T-helper 17 cell (primary cell): ENCODE data around the gene NUDT4. TPM values are rescaled to one million over a fixed set of nuclear protein-coding genes. Genes with fewer than 3 reads are reported as not detected.

Source experiments
- ATAC-seq: fragments of 150-1000 bp; cut with Tn5 transposase; 2 replicates; pipeline ENCODE4 v1.10.0; 2021; ENCODE audit warnings: mild to moderate bottlenecking, moderate library complexity
- DNase-seq, 3 donors: peaks; one replicate each; pipeline versions ENCODE4 v3.0.0 to v3.0.0-alpha.2; 2020 to 2021
- H3K9me3 ChIP-seq: one replicate; pipeline ENCODE4 v1.7.0; 2013; ENCODE audit warnings: low read length, mild to moderate bottlenecking; ENCODE audit not compliant: control insufficient read depth, poor library complexity, severe bottlenecking
- H3K27ac Mint-ChIP-seq: one replicate; pipeline ENCODE4 v1.8.0; 2022; ENCODE audit warnings: mild to moderate bottlenecking, moderate library complexity, mixed read lengths
- H3K27me3 Mint-ChIP-seq: one replicate; pipeline ENCODE4 v1.8.0; 2022; ENCODE audit warnings: mixed read lengths
- H3K36me3 Mint-ChIP-seq: one replicate; pipeline ENCODE4 v1.8.0; 2022; ENCODE audit warnings: low read depth, mixed read lengths
- H3K4me1 Mint-ChIP-seq: one replicate; pipeline ENCODE4 v1.8.0; 2022; ENCODE audit warnings: mild to moderate bottlenecking, mixed read lengths
- H3K4me3 Mint-ChIP-seq: one replicate; pipeline ENCODE4 v1.8.0; 2022; ENCODE audit warnings: mild to moderate bottlenecking, moderate library complexity, mixed read lengths
- total RNA-seq, 4 donors: library from RNA in 2 of 4; stranded (reverse) in 2 of 4; gene quantifications; one replicate each; pipeline ENCODE4 v1.2.3 and lab custom pipeline; 2022 to 2026

NUDT4 gene
- total RNA-seq, 2 donors from 2014 or later: 60.4 to 78.8 TPM

DNA sequence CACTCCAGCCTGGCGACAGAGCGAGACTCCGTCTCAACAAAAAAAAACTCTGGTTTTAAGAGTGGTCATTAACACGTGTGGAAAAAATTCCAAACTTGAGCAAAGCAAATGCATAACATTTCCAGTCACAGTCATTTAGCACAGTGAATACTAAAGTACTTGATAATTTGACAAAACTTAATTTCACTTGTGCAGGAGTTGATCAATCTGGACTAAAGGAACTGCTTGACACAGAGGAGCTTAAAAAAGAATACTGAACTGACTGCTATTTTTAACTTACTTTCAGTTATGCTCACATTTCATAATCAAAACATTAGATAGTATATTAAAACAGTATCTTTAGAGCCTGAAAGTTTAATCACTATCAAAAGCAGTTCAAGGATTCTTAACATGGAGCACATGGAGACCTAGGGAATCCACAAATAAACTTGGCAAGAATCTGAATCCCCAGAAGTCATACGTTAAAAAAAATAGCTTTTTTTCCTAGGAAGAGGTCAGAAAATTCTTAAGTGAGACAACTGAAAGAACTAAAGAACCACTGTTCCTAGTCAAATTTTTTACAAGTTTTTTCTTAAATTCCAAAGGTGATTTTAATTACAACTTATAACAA is 56.6 kb downstream of the NUDT4 start:
- no peaks in the 10 kb centered on the region for H3K27me3 Mint-ChIP-seq
- H3K36me3 Mint-ChIP-seq: no peaks in the 10 kb centered on the region
- DNase-seq (no peak), ATAC-seq (no peak)
- H3K4me3 Mint-ChIP-seq: no peak overlapping the region
- H3K27ac Mint-ChIP-seq: peak overlapping the region; percentile 56
- H3K9me3 ChIP-seq: no peaks in the 10 kb centered on the region
- H3K4me1 Mint-ChIP-seq: peaks cover 62% of the 10 kb centered on the region

DNA sequence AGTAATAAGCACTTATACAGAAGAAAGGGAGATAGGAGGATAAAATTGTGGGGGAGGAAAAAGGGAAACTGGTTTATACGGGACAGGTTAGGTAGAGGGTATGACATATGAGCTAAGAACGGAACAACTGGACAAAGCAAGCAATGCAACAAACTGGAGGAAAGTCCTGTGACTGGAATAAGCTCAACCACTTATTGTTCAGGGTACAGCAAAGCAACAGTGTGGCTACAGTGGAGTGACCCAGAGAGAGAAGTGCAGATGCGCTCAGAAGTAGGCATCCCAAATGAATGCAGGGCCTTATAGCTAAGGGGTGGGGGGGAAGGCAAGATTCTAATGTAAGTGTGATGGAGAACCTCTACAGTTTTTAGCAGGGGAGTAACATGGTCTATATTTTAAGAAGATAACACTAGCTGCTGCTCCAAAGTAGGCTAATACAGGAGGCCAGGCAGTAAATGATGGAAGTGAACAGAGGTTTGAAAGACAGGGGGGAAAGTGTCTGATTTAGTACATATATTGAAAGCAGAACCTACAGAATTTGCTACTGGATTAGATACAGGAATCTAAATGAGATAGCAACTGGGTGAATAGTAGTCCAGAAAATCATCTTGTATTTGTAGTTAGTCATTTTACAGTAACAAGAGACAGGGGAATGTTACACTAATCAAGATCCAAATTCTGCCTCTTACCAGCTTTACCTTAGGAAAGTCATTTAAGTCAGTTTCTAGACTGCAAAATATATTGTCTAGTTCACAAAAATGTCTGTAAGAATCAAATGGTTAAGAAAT is 60.7 kb downstream of the NUDT4 start:
- H3K27me3 Mint-ChIP-seq: no peaks in the 10 kb centered on the region
- no peak for ATAC-seq
- H3K4me1 Mint-ChIP-seq: peaks cover 63% of the 10 kb centered on the region

DNA sequence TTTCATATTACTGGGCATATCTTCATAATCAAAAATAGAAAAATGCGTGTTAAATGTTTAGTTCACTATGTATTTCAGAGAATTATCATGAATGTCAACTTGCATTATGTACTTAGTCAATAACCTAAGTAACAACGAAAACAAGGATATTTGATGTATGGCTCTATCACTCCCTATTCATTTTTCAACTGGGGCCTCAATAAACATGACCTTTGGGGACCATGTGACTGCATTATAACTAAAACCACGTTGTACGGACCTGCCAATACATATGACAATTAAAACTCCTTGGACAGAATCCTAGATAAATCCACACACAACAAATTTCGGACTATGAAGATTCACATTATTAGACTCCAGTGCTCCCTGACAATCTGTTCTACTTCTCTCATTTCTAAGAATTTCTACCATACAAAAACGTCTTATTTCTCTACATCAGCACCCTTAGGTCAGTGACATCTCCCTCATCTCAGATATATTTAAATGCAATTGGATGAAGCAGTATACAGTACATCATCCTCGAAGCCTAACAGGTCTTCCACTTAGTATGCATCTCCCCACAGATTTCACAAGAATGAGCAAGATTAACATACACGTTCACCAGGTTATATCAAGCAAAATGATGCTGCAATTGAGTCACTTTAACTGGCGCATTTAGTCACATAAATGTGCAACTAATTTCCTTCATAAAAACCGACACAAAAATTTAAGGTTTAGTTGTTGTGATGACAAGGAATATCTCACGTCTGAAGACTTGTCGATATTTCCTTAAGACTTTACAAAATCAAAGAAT is 62.5 kb downstream of the NUDT4 start:
- ATAC-seq (no peak), DNase-seq (no peak)
- Mint-ChIP-seq H3K4me3 (peak overlapping the region; percentile 95), H3K27ac (peak overlapping the region; percentile 97), H3K36me3 (no peaks in the 10 kb centered on the region), H3K4me1 (peaks cover 55% of the 10 kb centered on the region), H3K27me3 (no peaks in the 10 kb centered on the region)
- H3K9me3 ChIP-seq: no peaks in the 10 kb centered on the region

More for the DNA sequence above, 60.7 kb downstream of the NUDT4 start:
- DNase-seq: no peak
- H3K9me3 ChIP-seq: no peaks in the 10 kb centered on the region
- Mint-ChIP-seq H3K4me3 (peak overlapping the region; percentile 95), H3K36me3 (no peaks in the 10 kb centered on the region), H3K27ac (peak overlapping the region; percentile 89)

DNA sequence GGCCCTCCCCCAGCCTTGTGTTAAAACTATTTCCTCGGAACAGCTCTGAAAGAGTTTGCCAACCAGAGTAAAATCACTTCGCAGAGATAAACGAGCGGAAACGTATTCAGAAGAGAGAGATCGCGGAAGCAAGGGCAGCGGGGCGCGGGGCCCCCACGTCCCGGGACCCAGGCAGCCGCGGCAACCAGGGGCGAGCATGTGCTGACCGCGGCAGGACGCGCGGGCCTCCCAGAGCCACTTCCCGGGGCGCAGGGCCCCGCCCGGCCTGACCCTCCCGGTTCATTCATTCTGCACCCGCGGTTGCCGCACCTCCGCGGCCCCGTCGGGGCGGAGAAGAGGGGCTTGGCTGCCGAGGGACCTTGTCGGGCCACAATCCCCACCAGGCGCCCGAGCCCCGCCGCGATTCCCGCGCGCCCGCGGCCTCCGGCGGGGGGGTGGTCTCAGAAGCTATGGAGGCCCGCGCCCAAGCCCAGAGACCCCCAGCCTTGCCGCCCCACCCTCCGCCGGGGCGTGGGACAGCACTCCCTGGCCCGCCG is 63.4 kb downstream of the NUDT4 start:
- H3K27ac Mint-ChIP-seq: peak overlapping the region; percentile 99
- DNase-seq (peak; percentile 17 to 38 (median 34)), ATAC-seq (no peak)
- no peaks in the 10 kb centered on the region for H3K36me3 Mint-ChIP-seq
- peaks cover 51% of the 10 kb centered on the region for H3K4me1 Mint-ChIP-seq
- peak overlapping the region; percentile 95 for H3K4me3 Mint-ChIP-seq
- no peaks in the 10 kb centered on the region for H3K27me3 Mint-ChIP-seq
- no peaks in the 10 kb centered on the region for H3K9me3 ChIP-seq

DNA sequence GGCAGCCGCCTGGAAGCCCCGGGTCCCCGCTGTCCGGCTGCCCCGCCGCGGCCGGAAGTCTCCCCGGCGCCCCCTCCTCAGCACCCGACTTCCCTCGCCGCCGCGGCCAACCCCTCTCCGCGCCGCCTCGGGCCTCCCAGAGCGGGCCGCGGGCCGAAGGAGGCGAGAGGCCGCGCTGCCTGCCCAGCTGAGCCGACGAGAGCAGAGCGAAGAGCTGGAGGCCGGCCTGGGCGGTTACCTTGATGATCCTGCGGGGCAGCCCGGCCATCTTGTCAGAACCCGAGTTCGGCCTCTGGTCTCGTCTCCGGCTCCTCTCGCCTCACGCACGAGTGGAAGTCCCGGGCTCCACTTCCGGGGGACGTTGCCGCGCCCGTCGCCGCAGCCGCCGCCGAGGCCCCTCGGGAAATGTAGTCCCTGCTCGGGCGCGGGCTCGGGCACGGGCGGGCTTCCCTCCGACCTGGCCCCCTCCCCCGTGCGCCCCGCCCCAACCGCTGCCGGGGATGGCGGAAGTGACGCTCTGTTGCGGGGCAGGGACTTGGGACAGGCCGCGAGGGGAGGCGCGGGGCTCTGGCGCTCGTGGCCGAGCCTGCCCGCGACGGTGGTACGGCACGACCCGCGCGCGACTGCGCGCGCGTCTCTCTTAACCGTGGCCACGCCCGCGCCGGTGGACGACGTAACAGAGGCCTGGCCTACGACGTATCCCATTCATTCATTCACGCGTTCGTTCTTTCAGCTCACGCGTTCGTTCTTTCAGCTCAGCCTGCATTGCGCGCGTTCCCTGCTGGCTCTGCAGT is 64.1 kb downstream of the NUDT4 start, which contains the start of gene UBE2N:
UBE2N (minus strand) TSS at position 331 of the 794 bp plus-strand sequence; CDS start at position 268, 63 bp downstream.
- H3K4me3 Mint-ChIP-seq: peak within 1 kb of the TSS; percentile 97
- ATAC-seq: peak; percentile 85
- H3K27ac Mint-ChIP-seq: peak within 1 kb of the TSS; percentile 99
- no peaks in the 10 kb centered on the region for H3K36me3 Mint-ChIP-seq
- peak; percentile 96 to 98 (median 96) for DNase-seq
- no peaks in the 10 kb centered on the region for H3K9me3 ChIP-seq
- H3K4me1 Mint-ChIP-seq: peaks cover 44% of the 10 kb centered on the region
- no peaks in the 10 kb centered on the region for H3K27me3 Mint-ChIP-seq

DNA sequence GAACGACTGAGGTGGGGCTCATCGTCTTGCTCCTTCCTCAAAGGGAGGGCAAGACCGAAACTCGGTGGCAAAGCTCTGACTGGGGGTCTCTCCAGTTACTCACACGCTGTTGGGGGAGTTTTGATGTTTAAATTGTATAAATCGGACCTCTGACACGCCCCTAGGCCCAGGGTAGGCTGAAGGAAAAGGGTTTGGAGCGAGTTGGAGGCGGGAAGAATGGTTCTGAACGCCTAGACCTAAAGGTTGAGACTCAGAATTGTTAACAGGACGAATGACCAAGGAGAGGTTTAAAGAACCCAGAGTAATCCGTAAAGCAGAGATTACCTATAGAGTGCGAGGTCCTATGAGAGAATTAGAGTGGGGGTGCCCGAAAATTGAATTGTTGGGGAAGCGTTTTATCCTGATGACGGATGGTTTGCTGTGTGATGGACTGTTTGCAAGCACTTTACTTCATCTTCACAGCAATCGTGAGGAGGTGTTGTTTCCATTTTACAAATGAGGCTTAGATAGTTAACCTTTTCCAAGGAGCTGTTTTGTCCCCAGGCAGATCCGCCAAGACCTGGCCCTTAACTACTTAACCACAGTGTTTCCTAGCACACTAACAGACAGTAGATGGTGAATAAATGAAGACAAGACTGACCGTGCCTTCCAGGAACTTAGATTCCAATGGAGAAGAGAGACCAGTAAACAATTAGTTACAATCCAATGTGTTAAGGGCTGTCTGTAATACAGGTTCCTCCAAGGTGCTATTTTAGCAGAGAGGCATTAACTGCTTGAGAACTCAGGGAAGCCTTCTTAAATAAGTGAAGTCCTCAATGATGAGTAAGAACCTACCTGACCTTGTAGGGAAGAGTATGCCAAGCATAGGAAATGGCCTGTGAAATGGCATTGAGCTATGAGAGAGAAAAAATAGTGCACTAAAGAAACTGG is 65.0 kb downstream of the NUDT4 start:
- no peaks in the 10 kb centered on the region for H3K9me3 ChIP-seq
- H3K4me3 Mint-ChIP-seq: peak overlapping the region; percentile 97
- peaks cover 44% of the 10 kb centered on the region for H3K4me1 Mint-ChIP-seq
- no peak for ATAC-seq
- H3K27ac Mint-ChIP-seq: peak overlapping the region; percentile 99
- peaks cover 2% of the 10 kb centered on the region for H3K36me3 Mint-ChIP-seq
- no peaks in the 10 kb centered on the region for H3K27me3 Mint-ChIP-seq
- DNase-seq: no peak

DNA sequence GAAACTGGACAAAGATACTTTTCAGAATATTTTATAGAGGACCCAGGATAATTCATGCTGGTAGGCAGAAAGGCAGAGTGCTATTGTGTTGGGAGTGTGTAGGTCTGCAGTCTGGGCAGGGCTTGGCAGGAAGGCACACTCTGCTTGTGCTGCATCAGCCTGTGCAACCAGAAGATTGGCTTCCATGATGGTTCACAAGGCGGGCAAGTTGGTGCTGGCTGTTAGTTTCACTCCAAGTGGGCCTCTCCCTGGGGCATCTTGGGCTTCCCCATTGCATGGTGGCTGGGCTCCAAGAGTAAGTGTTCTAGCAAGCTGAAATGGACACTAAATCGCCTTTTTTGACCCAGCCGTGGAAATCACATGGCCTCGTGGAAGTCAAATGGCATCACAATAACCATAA is 65.9 kb downstream of the NUDT4 start:
- H3K27me3 Mint-ChIP-seq: no peaks in the 10 kb centered on the region
- no peaks in the 10 kb centered on the region for H3K9me3 ChIP-seq
- peaks cover 39% of the 10 kb centered on the region for H3K4me1 Mint-ChIP-seq
- ATAC-seq (no peak), DNase-seq (no peak)
- H3K4me3 Mint-ChIP-seq: no peak overlapping the region
- peaks cover 2% of the 10 kb centered on the region for H3K36me3 Mint-ChIP-seq
- H3K27ac Mint-ChIP-seq: peak overlapping the region; percentile 99

DNA sequence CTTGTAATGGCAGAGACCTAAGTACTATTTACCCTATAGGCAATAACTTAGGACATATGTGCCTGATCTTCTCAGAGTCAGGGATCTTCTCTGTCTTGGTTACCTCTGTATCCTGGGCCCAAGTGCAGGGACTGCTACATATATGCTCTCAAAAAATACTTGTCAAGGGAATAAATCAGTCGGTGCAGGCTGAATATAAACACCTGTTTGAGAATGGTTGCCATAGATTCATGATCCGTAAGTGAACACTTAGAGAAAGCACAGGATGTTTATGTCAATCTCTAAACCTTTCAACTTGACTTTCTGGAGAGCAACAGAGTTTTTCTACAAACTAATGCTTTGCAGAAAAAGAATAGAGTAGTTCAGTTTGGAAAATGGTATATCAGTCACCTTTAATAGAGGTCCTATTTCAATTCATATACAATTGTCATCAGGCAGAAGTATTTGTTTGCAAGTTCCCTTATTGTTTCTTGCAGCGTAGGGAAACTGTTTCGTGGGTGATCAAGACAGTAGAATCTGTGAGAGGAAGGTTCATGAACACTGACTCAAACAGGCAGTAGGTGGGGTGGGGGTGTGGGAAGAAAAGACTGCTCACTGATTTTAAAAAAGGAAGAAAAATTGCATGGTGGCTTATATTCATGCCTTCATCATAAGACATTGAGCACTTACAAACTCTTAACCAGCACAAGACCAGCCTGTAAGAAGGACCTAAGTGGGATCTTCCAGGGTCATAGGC is 70.0 kb downstream of the NUDT4 start:
- Mint-ChIP-seq H3K4me3 (peak overlapping the region; percentile 12), H3K27me3 (no peaks in the 10 kb centered on the region), H3K27ac (peak overlapping the region; percentile 84), H3K36me3 (peaks cover 2% of the 10 kb centered on the region), H3K4me1 (peaks cover 18% of the 10 kb centered on the region)
- peak; percentile 76 for ATAC-seq
- DNase-seq: no peak
- no peaks in the 10 kb centered on the region for H3K9me3 ChIP-seq

DNA sequence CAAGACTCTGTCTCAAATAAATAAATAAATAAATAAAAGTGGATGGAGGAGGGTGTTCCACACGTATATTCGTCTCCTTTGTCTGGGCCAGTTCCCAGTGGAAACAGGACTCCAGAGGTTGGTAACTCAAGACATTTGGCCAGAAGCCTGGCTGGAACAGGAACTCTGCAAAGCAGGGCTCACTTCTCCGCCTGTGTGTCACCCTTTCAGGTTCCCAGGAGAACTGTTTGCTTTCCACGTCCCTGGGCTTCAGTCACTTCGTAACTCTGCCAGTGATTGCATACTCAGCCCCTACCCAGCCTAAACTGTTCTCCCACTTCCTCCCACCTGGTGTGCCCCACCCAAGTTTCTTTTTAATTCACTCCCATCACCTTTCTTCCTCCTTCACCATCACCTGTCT is 71.1 kb downstream of the NUDT4 start:
- DNase-seq (no peak), ATAC-seq (no peak)
- peaks cover 18% of the 10 kb centered on the region for H3K4me1 Mint-ChIP-seq
- peak overlapping the region; percentile 84 for H3K27ac Mint-ChIP-seq
- no peaks in the 10 kb centered on the region for H3K27me3 Mint-ChIP-seq
- H3K9me3 ChIP-seq: no peaks in the 10 kb centered on the region
- H3K4me3 Mint-ChIP-seq: no peak overlapping the region
- peaks cover 2% of the 10 kb centered on the region for H3K36me3 Mint-ChIP-seq

DNA sequence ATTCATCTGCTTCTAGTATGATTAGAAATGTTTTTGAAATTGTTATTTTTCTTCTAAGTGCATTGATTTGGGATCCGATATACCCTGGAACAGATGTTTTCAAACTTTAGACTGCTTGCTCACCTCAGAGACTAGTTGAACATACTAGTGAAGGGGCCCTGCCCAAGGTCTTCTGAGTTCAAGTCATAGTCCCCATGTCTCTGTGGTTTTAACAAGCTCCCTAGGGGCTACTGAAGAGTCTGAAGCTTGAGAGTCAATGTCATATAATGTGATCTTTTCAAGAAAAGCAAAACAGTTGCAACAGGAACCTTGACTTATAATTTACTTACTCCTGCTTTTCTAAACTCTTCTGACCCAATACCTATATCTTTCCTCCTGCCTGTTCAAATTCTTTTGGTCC is 71.6 kb downstream of the NUDT4 start:
- ATAC-seq: no peak
- peaks cover 2% of the 10 kb centered on the region for H3K36me3 Mint-ChIP-seq

DNA sequence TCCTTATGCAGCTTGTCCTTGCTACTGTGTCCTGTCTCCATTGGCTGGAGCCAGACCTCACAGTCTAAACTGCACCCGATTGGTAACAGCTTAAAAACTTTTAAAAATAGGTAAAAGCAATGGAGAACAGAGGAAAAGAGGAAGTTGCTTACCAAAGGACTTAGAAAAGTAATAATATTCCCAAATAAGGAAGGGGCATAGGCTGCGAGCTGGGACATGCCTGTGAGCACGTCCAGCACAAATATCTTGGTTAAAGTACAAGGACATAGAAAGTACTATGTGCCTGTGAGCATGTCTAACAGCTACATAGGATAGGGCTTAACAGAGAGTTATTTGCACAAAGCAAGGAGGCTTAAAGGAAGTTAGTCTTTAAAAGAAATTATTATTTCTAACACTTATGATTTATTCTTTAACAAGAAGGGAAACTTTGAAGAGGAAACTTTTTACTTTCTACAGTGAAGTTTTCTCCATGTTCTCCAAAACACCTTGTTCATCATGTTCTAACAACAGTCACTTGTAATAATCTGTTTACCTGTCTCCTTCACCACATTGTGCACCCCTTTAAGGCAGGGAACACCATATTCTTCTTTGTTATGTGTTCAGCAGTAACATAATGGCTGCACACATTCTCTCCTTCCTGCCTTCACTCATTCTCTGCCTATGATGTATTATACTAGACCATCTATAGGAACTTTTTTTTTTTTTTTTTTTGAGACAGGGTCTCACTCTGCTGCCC is 73.9 kb downstream of the NUDT4 start:
- H3K4me1 Mint-ChIP-seq: peaks cover 18% of the 10 kb centered on the region
- ATAC-seq: no peak

More for the DNA sequence above, 71.6 kb downstream of the NUDT4 start:
- Mint-ChIP-seq H3K4me3 (no peak overlapping the region), H3K27me3 (no peaks in the 10 kb centered on the region), H3K27ac (peak overlapping the region; percentile 84), H3K4me1 (peaks cover 18% of the 10 kb centered on the region)
- H3K9me3 ChIP-seq: no peaks in the 10 kb centered on the region
- DNase-seq: no peak

More for the DNA sequence above, 73.9 kb downstream of the NUDT4 start:
- no peaks in the 10 kb centered on the region for H3K9me3 ChIP-seq
- Mint-ChIP-seq H3K27me3 (no peaks in the 10 kb centered on the region), H3K36me3 (peaks cover 2% of the 10 kb centered on the region), H3K4me3 (no peak overlapping the region), H3K27ac (no peak overlapping the region)
- DNase-seq: no peak
